Dermis blood vessel endothelial cell (primary cell): ENCODE data around the gene TNFRSF25. TPM values are rescaled to one million over a fixed set of nuclear protein-coding genes. Genes with fewer than 3 reads are reported as not detected.

Experiments
- DNase-seq: peaks from one replicate; pipeline ENCODE4 v3.0.0; 2010
- total RNA-seq: library from RNA; depleted of rRNA; stranded (reverse); fragments of >200 nt; gene quantifications from 2 replicates; pipeline ENCODE4 v1.2.3, GENCODE V29; 2014

Gene TNFRSF25
- total RNA-seq, 1 donor from 2014 or later: 17.4 TPM

- DNase-seq: no peak
These were observed 50.9 kb downstream of the TNFRSF25 start for GRCh38 chr1:6414881-6415626.

GRCh38 chr1:6414443-6414844, 51.5 kb downstream of the TNFRSF25 start:
- DNase-seq: peak; percentile 75

GRCh38 chr1:6412896-6413295, 53.1 kb downstream of the TNFRSF25 start:
- no peak for DNase-seq

Other genes starting within 250 kb of the TNFRSF25 start
- 81.7 and 121 TPM in 2 replicates for gene ICMT, start 230.2 kb downstream of the TNFRSF25 start, total RNA-seq
- gene HES3, start 222.0 kb downstream of the TNFRSF25 start, total RNA-seq: not detected in 2 replicates
- gene GPR153, start 205.1 kb downstream of the TNFRSF25 start, total RNA-seq: 2.2 and 2.8 TPM in 2 replicates
- 17.5 and 33.7 TPM in 2 replicates for gene ACOT7, start 72.4 kb downstream of the TNFRSF25 start, total RNA-seq
- gene HES2, start 46.3 kb downstream of the TNFRSF25 start, total RNA-seq: 9.9 and 14.1 TPM in 2 replicates
- 0.60 and 0.68 TPM in 2 replicates for gene ESPN, start 41.4 kb downstream of the TNFRSF25 start, total RNA-seq
- 36.9 and 50.9 TPM in 2 replicates for gene PLEKHG5, start 25.5 kb upstream of the TNFRSF25 start, total RNA-seq
- 27.1 and 30.6 TPM in 2 replicates for gene NOL9, start 88.3 kb upstream of the TNFRSF25 start, total RNA-seq
- under 0.01 TPM in 1 of 2 replicates, not detected in the other for gene TAS1R1, start 89.1 kb upstream of the TNFRSF25 start, total RNA-seq
- gene ZBTB48, start 113.8 kb upstream of the TNFRSF25 start, total RNA-seq: 12.0 and 22.5 TPM in 2 replicates
- gene KLHL21, start 136.7 kb upstream of the TNFRSF25 start, total RNA-seq: 25.9 and 31.7 TPM in 2 replicates
- gene PHF13, start 147.6 kb upstream of the TNFRSF25 start, total RNA-seq: 10.2 and 16.7 TPM in 2 replicates
- gene THAP3, start 158.7 kb upstream of the TNFRSF25 start, total RNA-seq: 19.9 and 23.5 TPM in 2 replicates
- gene DNAJC11, start 235.6 kb upstream of the TNFRSF25 start, total RNA-seq: 38.6 and 52.1 TPM in 2 replicates